NCI-H146 treated with DMSO at 0.1 percent for 48 hours (cell line): ENCODE measurements around the gene EFCAB11.

Experiments
- DNase-seq: peaks from one replicate; lab custom pipeline; 2025; ENCODE audit not compliant: unreplicated experiment; lab: John Stamatoyannopoulos, UW

Gene EFCAB11

DNA sequence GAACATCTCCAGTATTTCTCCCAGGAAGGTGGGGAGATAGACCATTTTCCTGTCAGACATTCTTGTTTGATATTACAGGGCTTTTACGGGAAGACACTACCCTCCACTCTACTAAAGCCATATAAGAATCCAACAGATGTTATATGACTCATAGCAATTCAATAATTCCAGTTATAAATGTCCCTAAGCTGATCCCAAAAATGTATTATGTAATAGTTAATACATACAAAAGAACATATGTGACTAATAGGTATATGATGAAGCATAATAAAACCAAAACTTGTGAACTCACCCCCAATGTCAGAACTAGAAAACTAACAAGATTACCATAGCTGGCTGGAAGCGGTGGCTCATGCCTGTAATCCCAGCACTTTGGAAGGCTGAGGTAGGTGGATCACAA lies 84.2 kb downstream of the EFCAB11 start:
- no peak for DNase-seq

DNA sequence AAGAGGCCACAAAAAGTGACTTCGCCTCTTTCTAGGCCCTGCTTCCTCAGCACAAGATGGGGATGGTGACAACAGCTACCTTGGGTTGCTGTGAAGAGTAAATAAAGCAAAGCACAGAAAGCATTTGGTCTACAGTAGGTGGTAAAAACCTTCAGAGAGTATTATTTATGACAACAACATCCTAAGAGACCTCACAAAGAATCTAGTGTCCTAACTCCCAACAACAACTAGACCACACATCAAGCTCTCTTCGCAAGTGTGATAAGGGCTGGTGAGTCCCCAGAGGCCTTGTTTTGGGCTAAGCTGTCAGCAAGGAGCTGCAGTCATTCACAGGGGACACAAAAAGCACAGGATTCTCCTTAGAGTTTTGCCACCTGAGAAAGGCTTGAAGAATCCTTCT lies 84.9 kb downstream of the EFCAB11 start:
- no peak for DNase-seq

DNA sequence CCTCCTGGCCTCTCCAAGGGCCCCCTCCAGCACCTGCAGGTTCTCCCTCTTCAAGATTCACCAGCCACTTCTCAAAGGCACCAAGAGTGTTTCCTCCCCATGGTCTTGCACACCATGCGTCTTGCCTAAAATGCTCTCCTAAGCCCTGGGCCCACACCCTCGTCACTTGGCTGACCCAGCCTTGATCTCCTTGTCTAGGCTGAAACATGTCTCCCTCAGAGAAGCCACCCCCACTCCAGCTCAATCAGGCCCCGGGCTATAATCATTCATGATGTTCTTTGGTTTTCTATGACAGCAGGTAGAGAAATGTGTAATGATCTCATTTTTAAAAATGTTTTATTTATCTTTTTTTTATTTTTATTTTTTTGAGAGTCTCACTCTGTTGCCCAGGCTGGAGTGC lies 88.1 kb downstream of the EFCAB11 start:
- DNase-seq, result no peak

DNA sequence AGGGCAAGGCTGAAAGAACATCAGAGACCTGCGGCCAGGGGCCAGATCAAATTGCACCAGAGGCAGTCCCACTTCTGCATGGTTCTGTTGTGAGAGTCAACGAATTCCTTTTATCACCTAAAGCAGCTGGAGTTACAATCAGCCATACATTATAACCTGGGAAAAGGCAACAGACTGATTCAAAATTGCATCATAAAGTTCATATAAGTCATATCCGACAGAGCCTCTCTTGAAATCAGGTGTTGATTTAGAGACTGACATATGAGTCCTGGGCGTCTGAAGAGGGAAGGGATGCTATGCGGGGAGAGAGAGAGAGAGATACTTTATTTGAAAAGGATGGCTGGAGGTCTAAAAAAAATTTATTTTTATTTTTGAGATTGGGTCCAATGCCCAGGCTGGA lies 89.4 kb downstream of the EFCAB11 start:
- DNase-seq, result no peak

DNA sequence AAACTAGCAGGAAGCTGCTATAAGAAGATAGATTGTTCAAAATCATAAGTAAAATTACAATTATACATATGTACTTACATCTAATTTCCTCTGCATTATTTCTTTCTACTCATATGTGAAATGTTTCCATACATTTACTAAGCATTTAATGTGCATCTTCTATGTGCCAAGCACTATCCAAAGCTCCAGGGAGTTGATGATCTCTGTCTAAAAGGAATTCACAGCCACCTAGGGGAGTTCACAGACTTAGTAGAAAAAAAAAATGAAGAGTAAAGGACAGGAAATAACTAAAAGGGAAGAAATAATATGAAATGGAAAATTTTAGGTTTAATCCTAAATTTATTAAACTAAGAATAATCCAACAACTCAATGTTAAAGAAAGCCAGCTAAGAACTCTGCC lies 91.7 kb downstream of the EFCAB11 start:
- DNase-seq, result no peak

DNA sequence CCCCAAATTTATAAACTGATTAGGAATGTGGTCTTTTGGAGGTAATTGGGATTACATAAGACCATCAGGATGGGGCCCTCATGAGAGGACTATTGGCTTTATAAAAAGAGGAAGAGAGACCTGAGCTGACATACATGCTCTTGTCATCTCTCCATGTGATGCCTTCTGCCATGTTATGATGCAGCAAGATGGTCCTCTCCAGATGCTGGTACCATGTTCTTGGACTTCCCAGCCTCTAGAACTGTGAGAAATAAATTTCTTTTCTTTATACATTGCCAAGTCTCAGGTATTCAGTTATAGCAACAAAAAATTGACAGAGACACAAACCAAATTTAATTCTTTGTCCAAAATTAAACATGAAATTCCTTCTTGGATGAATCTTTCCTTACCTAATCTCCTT lies 92.9 kb downstream of the EFCAB11 start:
- no peak for DNase-seq

DNA sequence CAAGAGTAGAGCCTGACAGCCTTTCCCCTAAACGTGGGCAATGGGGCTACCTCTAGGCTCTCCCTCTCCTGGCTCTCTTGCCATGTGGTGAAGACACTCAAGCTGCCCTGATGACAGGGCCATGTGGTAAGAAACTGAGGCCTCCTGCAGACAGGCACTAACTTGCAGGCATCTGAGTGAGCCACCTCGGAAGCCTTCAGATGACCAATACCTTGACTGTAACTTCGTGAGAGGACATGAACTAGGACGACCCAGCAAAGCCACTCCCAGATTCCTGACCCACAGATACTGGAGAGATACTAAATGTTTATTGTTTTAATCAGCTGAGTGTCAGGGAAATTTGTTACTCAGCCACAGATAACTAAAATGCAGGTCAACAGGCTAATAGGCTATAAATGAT lies 96.4 kb downstream of the EFCAB11 start:
- DNase-seq, result no peak

DNA sequence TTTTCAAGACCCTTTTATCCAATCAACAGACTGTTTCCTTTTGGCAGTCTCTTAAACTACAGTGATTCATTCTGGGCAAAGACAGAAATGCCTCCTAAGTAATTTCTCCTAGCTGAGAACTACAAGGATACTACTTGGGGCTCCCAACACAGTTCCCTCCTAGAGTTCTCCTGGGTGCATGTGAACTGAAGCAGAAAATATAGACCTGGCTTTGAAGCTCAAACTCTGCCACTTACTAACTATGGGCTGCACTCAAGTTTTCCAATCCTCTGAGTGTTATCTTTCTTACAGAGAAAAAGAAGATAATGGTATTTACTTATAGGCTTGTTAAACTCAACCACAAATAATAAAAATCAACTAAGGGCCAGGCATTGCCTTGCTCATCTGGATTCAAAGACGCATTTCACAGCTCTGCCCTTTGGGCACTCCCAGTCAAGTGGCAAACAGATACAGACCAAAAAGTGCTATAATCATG lies 97.6 kb downstream of the EFCAB11 start:
- no peak for DNase-seq

DNA sequence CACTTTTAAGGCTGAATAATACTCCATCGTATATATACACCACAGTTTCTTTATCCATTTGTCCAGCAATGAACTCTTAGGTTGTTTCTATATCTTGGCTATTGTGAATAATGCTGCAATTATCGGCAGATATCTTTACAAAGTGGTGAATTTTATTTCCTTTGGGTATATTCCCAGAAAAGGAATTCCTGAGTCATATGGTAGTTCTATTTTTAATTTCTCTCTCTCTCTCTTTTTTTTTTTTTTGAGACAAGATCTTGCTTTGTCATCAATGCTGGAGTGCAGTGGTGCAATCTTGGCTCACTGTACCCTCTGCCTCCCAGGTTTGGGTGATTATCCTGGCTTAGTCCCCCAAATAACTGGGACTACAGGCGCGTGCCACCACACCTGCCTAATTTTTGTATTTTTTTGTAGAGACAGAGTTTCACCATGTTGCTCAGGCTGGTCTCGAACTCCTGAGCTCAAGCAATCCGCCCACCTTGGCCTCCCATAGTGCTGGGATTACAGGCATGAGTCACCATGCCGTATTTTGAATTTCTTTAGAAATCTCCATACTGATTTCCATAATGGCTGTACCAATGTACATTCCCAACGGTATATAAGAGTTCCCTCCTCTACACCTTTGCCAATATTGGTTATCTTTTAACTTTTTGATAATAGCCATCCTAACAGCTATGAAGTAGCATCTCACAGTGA lies 98.4 kb downstream of the EFCAB11 start:
- DNase-seq, result no peak

DNA sequence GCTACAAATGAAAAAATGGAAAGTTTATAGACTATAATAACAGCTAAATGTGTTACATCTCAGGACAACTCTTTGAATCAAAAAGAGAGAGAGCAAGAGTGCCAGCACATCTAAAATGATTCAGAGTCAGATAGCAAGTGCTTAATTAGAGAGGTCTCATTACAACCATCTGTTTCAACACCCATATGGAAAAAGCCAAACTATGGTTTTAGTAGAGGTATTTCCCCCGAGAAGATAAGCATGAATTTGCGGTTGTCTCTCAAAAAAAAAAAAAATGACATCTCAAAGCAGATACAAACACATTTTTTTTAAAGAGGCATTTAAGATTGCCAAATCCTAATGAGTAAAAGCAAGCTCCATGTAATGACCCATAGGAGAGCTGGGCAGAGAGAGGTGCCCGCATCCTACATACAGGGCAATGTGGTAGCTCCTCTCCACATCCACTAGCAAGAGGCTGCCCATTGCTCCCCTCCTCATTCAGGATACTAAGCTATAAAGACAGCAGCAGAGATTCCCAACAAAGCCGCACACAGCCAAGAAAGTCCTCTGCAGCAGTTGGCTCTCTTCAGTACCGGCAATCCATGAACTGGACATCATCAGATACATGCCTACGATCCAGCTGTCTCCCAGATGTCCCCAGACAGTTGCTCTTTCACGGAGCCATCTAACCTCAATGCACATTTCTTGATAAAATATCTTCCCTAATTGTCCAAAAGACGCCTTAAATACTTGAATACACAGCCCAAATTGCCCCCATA lies 100.4 kb downstream of the EFCAB11 start:
- DNase-seq, result no peak

DNA sequence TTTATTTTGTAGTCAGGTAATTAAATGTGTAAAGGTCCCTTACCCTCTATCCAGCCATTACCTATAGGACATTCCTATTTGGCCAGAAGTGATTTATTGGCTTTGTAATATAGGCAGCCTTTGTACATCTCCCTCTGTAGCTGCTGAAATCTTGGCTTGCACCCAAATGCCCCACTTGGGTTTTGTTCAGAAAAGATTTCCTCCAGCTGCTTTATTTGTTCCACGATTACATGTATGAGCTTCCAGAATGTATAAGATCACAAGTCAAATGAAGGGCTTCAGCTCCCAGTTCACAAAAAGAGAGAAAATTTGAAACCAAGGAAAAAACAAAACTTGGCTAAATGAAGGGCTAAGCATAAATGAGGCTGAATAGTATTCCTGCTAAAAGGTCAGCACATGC lies 103.4 kb downstream of the EFCAB11 start:
- peak; percentile 22 for DNase-seq

DNA sequence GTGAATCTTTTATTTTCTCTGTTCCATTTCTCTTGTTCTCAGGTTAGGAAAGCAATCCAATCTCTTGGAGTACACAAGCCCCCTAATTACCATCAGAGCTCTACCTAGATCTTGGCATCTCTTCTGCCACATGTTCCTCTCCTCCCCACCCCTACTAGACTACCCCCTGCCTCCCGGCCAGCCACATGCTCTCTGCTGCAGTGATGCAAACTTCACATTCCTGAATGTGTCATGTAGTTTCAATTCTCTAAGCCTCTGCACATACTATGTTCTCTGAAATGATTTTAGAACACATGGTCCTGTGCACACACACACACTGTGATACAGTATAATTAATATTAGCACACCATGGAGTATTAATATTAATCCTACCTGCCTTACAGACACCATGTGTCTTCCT lies 104.6 kb downstream of the EFCAB11 start:
- no peak for DNase-seq

DNA sequence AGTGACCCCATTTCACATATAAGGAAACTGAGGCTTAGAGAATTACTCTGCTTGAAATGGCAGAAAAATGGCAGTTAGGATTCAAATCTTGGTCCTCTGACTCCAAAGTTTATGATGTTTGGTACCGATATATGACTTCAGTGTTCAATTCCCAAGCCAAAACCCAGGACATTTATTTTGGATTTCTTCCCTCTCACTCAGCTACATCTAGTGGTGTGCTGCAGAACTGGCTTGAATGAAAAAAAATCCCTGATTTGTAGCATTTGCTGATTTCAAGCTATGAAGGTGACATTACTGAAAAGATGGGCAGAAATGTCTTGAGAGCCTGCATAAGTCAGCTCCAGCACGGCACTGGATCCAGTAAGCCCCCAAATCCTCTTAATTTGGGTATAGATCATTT lies 106.4 kb downstream of the EFCAB11 start:
- no peak for DNase-seq

DNA sequence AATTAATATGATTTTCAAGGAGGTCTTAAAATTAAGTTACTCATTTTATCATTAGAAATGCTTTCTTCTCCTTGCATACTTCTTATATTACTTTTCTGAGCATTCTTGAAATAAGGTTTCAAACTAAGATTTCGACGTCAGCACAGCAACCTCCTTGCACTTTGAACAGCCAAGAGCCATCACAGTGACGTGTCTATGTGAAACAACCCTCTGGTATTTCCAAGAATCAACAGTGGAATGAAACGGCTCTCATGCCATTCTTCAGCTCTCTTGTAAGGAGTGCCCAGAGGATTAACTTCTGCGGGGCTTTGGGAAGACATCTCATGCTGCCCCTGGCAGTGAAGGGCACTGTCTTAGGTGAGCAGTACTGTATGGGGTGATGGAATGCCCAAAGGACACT lies 109.2 kb downstream of the EFCAB11 start:
- DNase-seq, result no peak

DNA sequence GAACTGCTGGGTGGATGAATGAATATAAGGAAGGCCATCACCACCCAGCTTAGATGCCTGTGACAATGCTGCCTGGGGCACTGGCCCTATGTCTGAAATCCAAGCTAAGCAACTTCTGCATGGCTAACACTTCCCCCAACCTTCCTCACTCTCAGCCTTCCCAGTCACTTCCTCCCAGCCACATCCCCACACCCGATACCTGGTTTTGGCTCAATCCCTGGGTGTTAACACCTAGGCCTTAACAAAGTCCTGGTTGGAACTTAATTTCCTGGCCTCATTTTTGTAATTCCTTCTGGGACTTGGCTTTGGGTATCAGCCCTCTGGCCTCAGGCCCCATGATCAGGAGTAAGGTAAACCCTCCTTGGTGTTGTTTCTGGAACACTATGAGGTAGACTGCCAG lies 110.0 kb downstream of the EFCAB11 start:
- no peak for DNase-seq

DNA sequence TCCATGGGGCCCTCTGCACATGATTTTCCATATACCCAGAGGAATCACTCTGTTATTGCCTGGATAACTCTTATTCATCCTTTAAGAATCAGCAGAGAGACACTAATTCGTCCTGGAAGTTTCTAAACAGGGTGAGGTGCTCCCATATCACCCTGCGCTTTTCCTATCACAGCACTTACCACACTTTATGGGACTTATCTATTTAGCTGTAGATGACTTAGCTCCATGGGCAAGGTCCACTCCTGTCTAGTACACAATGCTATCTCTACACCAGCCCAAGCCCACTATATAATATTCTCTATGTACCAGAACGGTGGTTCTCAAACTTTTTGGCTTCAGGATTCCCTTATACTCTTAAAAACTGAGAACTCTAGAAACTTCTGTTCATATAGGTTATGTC lies 111.7 kb downstream of the EFCAB11 start:
- no peak for DNase-seq

DNA sequence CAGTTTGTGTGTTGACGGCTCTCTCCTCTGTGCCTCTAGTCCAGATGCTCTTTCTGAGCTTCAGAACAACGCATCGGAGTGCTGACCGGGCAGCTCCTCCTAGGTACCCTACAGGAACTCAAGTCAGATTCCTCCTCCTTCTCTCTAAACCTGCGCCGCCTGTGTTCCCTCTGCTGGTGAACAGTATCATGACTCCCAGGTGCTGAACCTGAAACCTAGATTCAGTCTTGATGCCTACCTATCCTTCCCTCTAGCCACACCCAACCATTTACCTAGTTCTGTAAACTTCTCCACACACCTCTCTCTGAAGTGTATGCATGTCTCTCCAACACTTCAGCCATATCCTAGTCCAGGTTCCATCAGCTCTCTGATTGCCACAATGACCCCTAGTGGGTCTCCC lies 112.7 kb downstream of the EFCAB11 start:
- no peak for DNase-seq

DNA sequence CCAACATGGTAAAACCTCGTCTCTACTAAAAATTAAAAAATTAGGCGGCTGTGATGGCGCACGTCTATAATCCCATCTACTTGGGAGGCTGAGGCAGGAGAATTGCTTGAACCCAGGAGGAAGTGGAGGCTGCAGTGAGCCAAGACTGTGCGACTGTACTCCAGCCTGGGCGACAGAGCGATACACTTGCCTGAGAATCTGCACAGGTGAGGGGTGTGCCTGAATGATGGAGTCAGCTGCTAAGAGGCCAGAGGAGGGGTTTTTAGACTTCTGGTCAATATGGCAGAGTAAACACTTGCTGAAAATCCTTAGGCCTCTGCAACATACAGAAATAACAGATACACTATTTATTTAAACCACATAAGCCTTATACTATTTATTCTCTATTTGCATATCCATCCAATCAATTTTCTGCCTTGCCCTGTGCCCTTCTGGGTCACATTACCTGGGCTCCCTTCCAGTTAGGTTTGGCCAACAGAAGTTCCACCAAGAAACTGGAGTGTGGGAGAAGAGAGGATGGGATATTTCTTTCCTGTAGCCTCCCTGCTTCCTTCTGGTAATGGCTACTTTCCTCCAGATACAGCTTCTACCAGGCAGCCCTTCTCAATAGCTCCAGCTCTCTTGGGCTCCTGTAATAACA lies 117.6 kb downstream of the EFCAB11 start:
- DNase-seq, result no peak

DNA sequence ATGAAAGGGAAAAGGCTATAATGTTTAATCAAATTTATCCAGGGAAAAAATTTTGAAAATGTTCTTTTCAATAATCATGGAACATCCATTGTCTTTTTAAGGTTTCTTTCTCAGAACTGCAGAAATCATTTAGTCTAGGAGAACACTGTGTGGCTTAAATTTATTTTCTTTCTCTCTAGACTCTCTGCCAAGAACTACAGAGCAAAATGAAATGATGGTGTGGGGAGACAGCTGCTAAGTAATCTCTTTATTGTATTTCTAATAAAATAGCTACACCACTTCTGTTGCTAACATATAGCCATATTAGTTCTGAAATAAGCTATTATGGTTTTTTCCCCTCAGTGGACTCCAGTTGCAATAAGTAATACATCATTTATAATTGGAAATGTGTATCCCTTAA lies 120.9 kb downstream of the EFCAB11 start:
- DNase-seq, result no peak

DNA sequence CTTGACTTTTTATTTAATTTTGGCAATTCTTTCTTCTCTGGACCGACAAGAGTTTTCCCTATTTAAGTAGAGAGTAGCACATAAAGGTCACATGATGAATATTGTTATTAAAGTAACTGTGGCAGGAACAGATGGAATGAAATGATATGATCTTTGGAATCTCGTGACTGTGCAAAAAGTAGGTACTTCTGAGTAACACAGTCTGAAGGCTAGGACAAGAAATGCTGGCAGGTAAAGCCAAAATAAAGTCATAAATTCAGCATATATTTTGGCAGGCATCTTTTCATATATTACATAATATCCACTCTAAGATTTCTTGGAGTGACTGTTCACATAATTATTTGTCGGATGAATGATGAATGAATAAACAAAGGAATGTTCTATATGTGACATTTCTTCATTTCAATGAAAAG lies 121.4 kb downstream of the EFCAB11 start:
- DNase-seq, result no peak

DNA sequence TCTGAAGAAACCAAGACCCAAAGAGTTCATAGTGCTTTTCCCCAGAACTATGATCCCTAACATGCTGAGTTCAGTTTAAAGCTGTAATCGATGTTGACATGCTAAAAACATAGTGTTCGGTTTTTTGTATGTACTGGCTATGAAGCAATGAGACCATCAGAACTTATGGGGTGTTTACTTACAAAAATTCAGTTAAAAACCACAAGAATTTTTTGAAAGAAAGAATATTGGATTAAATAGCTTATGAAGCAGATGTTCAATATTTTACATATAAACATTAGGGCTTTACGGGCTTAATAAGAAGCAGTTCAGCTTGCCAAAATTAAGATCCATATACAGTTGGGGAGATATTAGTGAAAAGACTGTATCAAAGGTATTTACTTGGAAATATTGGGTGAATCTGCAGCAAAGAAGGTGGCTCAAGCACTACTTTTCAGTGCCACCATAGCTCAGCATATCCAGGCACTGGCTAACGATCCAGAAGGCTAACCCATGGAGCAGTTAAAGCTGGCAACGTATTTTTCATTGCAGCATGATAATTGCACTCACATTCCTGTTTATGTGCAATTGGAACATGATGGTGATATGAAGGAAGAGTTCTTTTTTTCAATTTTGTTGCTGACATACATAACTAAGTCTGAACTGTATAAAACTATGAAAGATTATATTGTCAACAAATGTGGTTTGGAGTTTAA lies 125.9 kb downstream of the EFCAB11 start:
- no peak for DNase-seq

DNA sequence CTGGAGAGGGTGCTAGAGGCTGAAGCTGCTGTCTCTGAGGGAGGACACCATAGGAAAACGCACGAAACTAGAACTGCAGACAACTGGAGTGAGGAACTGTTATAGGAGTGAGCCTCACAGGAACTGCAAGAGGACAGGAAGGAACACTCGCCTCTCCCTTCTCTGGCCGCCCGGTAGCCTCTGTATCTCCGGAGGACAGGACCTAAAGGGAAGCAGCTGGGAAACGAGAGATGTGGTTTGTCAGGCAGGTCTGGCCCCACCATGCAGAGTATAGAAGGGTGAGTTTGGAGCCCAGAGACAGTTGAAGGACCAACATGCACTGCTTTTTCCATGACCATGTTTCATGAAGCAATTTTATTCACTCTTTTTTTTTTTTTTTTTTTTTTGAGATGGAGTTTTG lies 127.3 kb downstream of the EFCAB11 start:
- DNase-seq, result no peak
